ENCODE results near the gene DDB1. TPM values are rescaled to one million over a fixed set of nuclear protein-coding genes. Genes with fewer than 3 reads are reported as not detected.
A peak's percentile ranks its signal among the peaks of the same experiment; 100 is the strongest.

The DDB1 gene
- total and polyA plus RNA-seq, 12 donors = 165 to 885 (median 592) TPM

- peaks cover 46 to 83% of the 10 kb centered on the region in 2 donors for H3K4me1 ChIP-seq (replicated peaks in 1 of 2)
- no peak overlapping the region for H3K4me3 ChIP-seq
- intact Hi-C loops (cut with DNase I) = no loop called here
- DNase-seq = peak in 6 of 7 donors; percentile 72 to 92 (median 90)
- peak overlapping the region; percentile 50 to 98 (median 83) for H3K27ac ChIP-seq
- H3K27me3 ChIP-seq = no peaks in the 10 kb centered on the region
- 0 to 28% (median 22%) methylated on average over 5 to 11 of the region's 11 CpGs for WGBS, 4 donors
- TF ChIP-seq POLR2A (IDR thresholded peaks at IDR 0.05) = peak in 1 of 2 donors; percentile 44
- TF ChIP-seq CTCF (IDR thresholded peaks at IDR 0.05) = peak in 4 of 6 experiments; percentile 18 to 55 (median 32)
- no peaks in the 10 kb centered on the region for H3K9me3 ChIP-seq (replicated peaks in 1 of 3)
- H3K36me3 ChIP-seq (replicated peaks in 1 of 2) = peaks cover 0 to 54% of the 10 kb centered on the region in 2 donors
These were observed 15.1 kb upstream of the DDB1 start for GRCh38 chr11:61347916-61348461.

- no peaks in the 10 kb centered on the region for H3K27me3 ChIP-seq
- H3K27ac ChIP-seq = peak overlapping the region; percentile 61 to 98 (median 83)
- H3K36me3 ChIP-seq (replicated peaks in 1 of 2) = peaks cover 0 to 44% of the 10 kb centered on the region in 2 donors
- DNase-seq = peak in 6 of 7 donors; percentile 60 to 85 (median 80)
- TF ChIP-seq POLR2A (IDR thresholded peaks at IDR 0.05) = peak in 1 of 2 donors; percentile 49
- peak in 1 of 6 experiments; percentile 3 for TF ChIP-seq CTCF (IDR thresholded peaks at IDR 0.05)
- no peak overlapping the region for H3K4me3 ChIP-seq
- H3K9me3 ChIP-seq (replicated peaks in 1 of 3) = no peaks in the 10 kb centered on the region
- 41 to 64% (median 46%) methylated on average over 2 to 14 of the region's 14 CpGs for WGBS, 4 donors
- intact Hi-C loops (cut with DNase I) = no loop called here
- peaks cover 39 to 77% of the 10 kb centered on the region in 2 donors for H3K4me1 ChIP-seq (replicated peaks in 1 of 2)
These were observed 13.3 kb upstream of the DDB1 start for GRCh38 chr11:61345954-61346843.

GRCh38 chr11:61345170-61345610 lies 12.3 kb upstream of the DDB1 start:
- TF ChIP-seq CTCF (IDR thresholded peaks at IDR 0.05) (no peak), POLR2A (IDR thresholded peaks at IDR 0.05) (peak in 1 of 2 donors; percentile 24)
- no peaks in the 10 kb centered on the region for H3K27me3 ChIP-seq
- intact Hi-C loops (cut with DNase I) = no loop called here
- H3K4me1 ChIP-seq (replicated peaks in 1 of 2) = peaks cover 37 to 69% of the 10 kb centered on the region in 2 donors
- H3K27ac ChIP-seq = peak overlapping the region; percentile 61 to 98 (median 83)
- H3K9me3 ChIP-seq (replicated peaks in 1 of 3) = no peaks in the 10 kb centered on the region
- 40 to 46% methylated on average over 4 of the region's 4 CpGs; no CpG with 5 or more reads in 2 of the 4 donors for WGBS, 4 donors
- H3K4me3 ChIP-seq = no peak overlapping the region
- peak in 3 of 7 donors; percentile 52 to 66 (median 63) for DNase-seq
- peaks cover 0 to 34% of the 10 kb centered on the region in 2 donors for H3K36me3 ChIP-seq (replicated peaks in 1 of 2)

Measured in adrenal gland (tissue), 12 donors.